ENCODE results near the gene SPRYD3.

DNA sequence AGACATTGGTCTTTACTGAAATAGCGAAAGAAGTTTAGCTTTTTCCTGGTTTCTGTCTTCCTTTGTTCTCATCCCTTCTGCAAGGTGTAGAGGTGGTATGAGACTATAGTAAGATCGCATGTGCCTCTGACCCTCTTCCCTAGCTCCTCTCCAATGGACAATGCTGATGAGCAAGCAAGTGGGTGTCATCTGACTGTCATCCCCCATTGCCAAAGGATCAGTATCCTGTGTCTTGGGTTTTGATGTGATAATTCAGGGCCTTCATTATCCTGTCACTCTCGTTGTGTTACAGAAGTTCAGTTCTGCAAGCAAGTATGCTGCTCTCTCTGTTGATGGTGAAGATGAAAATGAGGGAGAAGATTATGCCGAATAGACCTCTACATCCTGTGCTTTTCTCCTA is 39.3 kb downstream of the SPRYD3 start:
- TF ChIP-seq, protein P1, sequence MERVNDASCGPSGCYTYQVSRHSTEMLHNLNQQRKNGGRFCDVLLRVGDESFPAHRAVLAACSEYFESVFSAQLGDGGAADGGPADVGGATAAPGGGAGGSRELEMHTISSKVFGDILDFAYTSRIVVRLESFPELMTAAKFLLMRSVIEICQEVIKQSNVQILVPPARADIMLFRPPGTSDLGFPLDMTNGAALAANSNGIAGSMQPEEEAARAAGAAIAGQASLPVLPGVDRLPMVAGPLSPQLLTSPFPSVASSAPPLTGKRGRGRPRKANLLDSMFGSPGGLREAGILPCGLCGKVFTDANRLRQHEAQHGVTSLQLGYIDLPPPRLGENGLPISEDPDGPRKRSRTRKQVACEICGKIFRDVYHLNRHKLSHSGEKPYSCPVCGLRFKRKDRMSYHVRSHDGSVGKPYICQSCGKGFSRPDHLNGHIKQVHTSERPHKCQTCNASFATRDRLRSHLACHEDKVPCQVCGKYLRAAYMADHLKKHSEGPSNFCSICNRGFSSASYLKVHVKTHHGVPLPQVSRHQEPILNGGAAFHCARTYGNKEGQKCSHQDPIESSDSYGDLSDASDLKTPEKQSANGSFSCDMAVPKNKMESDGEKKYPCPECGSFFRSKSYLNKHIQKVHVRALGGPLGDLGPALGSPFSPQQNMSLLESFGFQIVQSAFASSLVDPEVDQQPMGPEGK (CRISPR knock-in tag; IDR thresholded peaks at IDR 0.05; ENCODE audit: borderline replicate concordance): no peak
- TF ChIP-seq, protein P2, sequence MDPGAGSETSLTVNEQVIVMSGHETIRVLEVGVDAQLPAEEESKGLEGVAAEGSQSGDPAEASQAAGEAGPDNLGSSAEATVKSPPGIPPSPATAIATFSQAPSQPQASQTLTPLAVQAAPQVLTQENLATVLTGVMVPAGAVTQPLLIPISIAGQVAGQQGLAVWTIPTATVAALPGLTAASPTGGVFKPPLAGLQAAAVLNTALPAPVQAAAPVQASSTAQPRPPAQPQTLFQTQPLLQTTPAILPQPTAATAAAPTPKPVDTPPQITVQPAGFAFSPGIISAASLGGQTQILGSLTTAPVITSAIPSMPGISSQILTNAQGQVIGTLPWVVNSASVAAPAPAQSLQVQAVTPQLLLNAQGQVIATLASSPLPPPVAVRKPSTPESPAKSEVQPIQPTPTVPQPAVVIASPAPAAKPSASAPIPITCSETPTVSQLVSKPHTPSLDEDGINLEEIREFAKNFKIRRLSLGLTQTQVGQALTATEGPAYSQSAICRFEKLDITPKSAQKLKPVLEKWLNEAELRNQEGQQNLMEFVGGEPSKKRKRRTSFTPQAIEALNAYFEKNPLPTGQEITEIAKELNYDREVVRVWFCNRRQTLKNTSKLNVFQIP (CRISPR knock-in tag; IDR thresholded peaks at IDR 0.05; ENCODE audit: borderline replicate concordance, low read depth): no peak
- no peak for TF ChIP-seq ZNF8 (CRISPR knock-in tag; IDR thresholded peaks at IDR 0.05)
- no peak for TF ChIP-seq ZFP30 (CRISPR knock-in tag; IDR thresholded peaks at IDR 0.05)

Measured in SK-N-SH treated with all-trans-retinoic acid at 6 μM for 48 hours (cell line).